HepG2 (cell line): Measurements from ENCODE around the gene IGF2. TPM values are rescaled to one million over a fixed set of nuclear protein-coding genes. Genes with fewer than 3 reads are reported as not detected.

Source experiments
- ATAC-seq: fragments of 200-7000 bp; cut with Tn5 transposase; 3 replicates; pipeline ENCODE4 v1.9.1; 2020; ENCODE audit warnings: mild to moderate bottlenecking, moderate library complexity
- BruUV-seq: library from RNA; stranded (reverse); fragments of 400-500 nt; replicated peaks from 2 replicates; lab custom pipeline; 2021; lab: Mats Ljungman, UMichigan
- CTCF ChIA-PET: fragments of 300-600 bp; formaldehyde crosslinking; extraction: SDS; loops from one replicate; lab custom pipeline; 2021; ENCODE audit warnings: low total read pairs, inconsistent platforms, low intra/inter-chr PET ratio; lab: Yijun Ruan, JAX
- POLR2A ChIA-PET: fragments of 350-600 bp; sonication (Branson Sonifier 250); formaldehyde crosslinking; loops from one replicate; lab custom pipeline; 2020; ENCODE audit warnings: antibody characterized with exemption, inconsistent platforms; lab: Yijun Ruan, JAX
- DNase-seq: peaks from one replicate; pipeline ENCODE4 v3.0.0-alpha.2; 2015; ENCODE audit warnings: low spot score
- FAIRE-seq: peaks from 3 replicates; lab custom pipeline; 2011; peaks lifted over from hg19 to GRCh38; lab: Jason Lieb, UNC
- H2AFZ ChIP-seq: one replicate; pipeline ENCODE4 v1.6.1; 2011; ENCODE audit warnings: low read length, inconsistent platforms
- H3K27ac ChIP-seq: fragments of 300-600 bp; 3 replicates; pipeline ENCODE4 v1.8.0; 2011; ENCODE audit warnings: mixed run types, mild to moderate bottlenecking, mixed read lengths, low read length, inconsistent platforms; ENCODE audit not compliant: insufficient read depth; ENCODE audit errors: extremely low read length
- H3K27me3 ChIP-seq, 2 experiments: fragments of 200-600 bp in 1 of 2; 2 replicates in 1 of 2; 3 replicates in 1 of 2; pipeline versions ENCODE4 v1.6.0 to v1.8.0; 2011; ENCODE audit warnings: low read length in 2 of 2, mild to moderate bottlenecking in 2 of 2, moderate library complexity in 2 of 2, inconsistent platforms in 1 of 2; ENCODE audit not compliant: insufficient read depth in 2 of 2, control insufficient read depth in 1 of 2
- H3K36me3 ChIP-seq, 2 experiments: fragments of 200-600 bp in 1 of 2; replicated peaks in 1 of 2; 2 replicates in 1 of 2; 3 replicates in 1 of 2; pipeline versions ENCODE4 v1.5.1 to v1.8.0; 2011; ENCODE audit warnings: low read length in 2 of 2, inconsistent platforms in 1 of 2; ENCODE audit not compliant: insufficient read depth in 2 of 2, control insufficient read depth in 1 of 2
- H3K4me1 ChIP-seq: 2 replicates; pipeline ENCODE4 v1.5.1; 2012; ENCODE audit warnings: low read length, inconsistent platforms; ENCODE audit not compliant: insufficient read depth
- H3K4me2 ChIP-seq: 2 replicates; pipeline ENCODE4 v1.6.0; 2011; ENCODE audit warnings: low read depth, low read length, inconsistent platforms
- H3K4me3 ChIP-seq, 3 experiments: fragments of 200-600 bp in 1 of 3; sonication (generic), shearing (Covaris generic) in 1 of 3; replicated peaks in 1 of 3; 2 replicates each; pipeline ENCODE4 v1.5.1; 2011 to 2016; ENCODE audit warnings: low read length in 3 of 3, inconsistent platforms in 2 of 3, low read depth in 2 of 3, mild to moderate bottlenecking in 2 of 3, control low read depth in 1 of 3, mixed read lengths in 1 of 3; ENCODE audit not compliant: insufficient read depth in 1 of 3
- H3K79me2 ChIP-seq: one replicate; pipeline ENCODE4 v1.6.1; 2011; ENCODE audit warnings: low read length, inconsistent platforms; ENCODE audit not compliant: insufficient read depth
- H3K9ac ChIP-seq: 2 replicates; pipeline ENCODE4 v1.6.0; 2011; ENCODE audit warnings: mild to moderate bottlenecking, low read depth, low read length, inconsistent platforms; ENCODE audit not compliant: insufficient read depth
- H3K9me3 ChIP-seq: 2 replicates; pipeline ENCODE4 v1.5.1; 2012; ENCODE audit warnings: mild to moderate bottlenecking, low read length
- H4K20me1 ChIP-seq: 2 replicates; pipeline ENCODE4 v1.6.0; 2011; ENCODE audit warnings: inconsistent platforms, mild to moderate bottlenecking, low read length, moderate library complexity; ENCODE audit not compliant: insufficient read depth
- ATM ChIP-seq: fragments of 450-650 bp; IDR thresholded peaks from 2 replicates; pipeline ENCODE4 v1.7.1; 2017; ENCODE audit warnings: mild to moderate bottlenecking, borderline replicate concordance
- EED ChIP-seq: sonication (generic); formaldehyde crosslinking; IDR thresholded peaks from 2 replicates; pipeline ENCODE4 v1.5.0; 2020; ENCODE audit warnings: mild to moderate bottlenecking, missing genetic modification reagents
- MYC ChIP-seq: sonication (generic); formaldehyde crosslinking; IDR thresholded peaks from 2 replicates; pipeline ENCODE4 v1.9.0; 2021; ENCODE audit warnings: missing genetic modification reagents, borderline replicate concordance
- SP1 ChIP-seq, 2 experiments: fragments of 450-650 bp in 1 of 2; sonication (generic) in 1 of 2; formaldehyde crosslinking in 1 of 2; IDR thresholded peaks; 2 replicates each; pipeline versions ENCODE4 v1.4.0 to v1.6.1; 2016 to 2020; ENCODE audit warnings: missing genetic modification reagents in 1 of 2
- TCF7 ChIP-seq: sonication (generic); IDR thresholded peaks from 2 replicates; pipeline ENCODE4 v1.6.1; 2016; ENCODE audit warnings: antibody characterized with exemption, low read depth
- ZFY ChIP-seq: sonication (generic); formaldehyde crosslinking; IDR thresholded peaks from 2 replicates; pipeline ENCODE4 v1.4.0; 2020; ENCODE audit warnings: missing genetic modification reagents
- ZMYM3 ChIP-seq: sonication (generic); formaldehyde crosslinking; IDR thresholded peaks from 2 replicates; pipeline ENCODE4 v1.5.1; 2020; ENCODE audit warnings: mild to moderate bottlenecking, missing genetic modification reagents
- ZNF263 ChIP-seq: sonication (generic); formaldehyde crosslinking; IDR thresholded peaks from 2 replicates; pipeline ENCODE4 v1.4.0; 2020; ENCODE audit warnings: missing genetic modification reagents
- ZNF281 ChIP-seq: sonication (generic); formaldehyde crosslinking; IDR thresholded peaks from 2 replicates; pipeline ENCODE4 v1.4.0; 2020; ENCODE audit warnings: missing genetic modification reagents, borderline replicate concordance
- ZNF292 ChIP-seq: sonication (generic); formaldehyde crosslinking; IDR thresholded peaks from 2 replicates; pipeline ENCODE4 v1.8.1; 2022; ENCODE audit warnings: mild to moderate bottlenecking, low read depth, missing genetic modification reagents, borderline replicate concordance
- ZNF407 ChIP-seq: sonication (generic); formaldehyde crosslinking; IDR thresholded peaks from one replicate; pipeline ENCODE4 v1.5.1; 2020; ENCODE audit warnings: mild to moderate bottlenecking, missing genetic modification reagents; ENCODE audit errors: not compliant biosample characterization
- ZNF580 ChIP-seq: IDR thresholded peaks from 2 replicates; pipeline ENCODE4 v1.6.1; 2016; ENCODE audit warnings: low read depth, borderline replicate concordance
- WGBS: methylation state at CpG from one replicate; pipeline ENCODE4 v1.1.6; 2017; ENCODE audit warnings: low lambda C conversion rate; 5-methylcytosine and 5-hydroxymethylcytosine counted together
- in situ Hi-C: cut with HindIII; loops from 2 replicates; pipeline ENCODE4 v1.10.0; 2017; ENCODE audit warnings: low pct_unique_long_range_greater_than_20kb; ENCODE audit not compliant: extremely low pct_ligation_motif_present
- intact Hi-C: fragments of 100-400 bp; cut with micrococcal nuclease; formaldehyde crosslinking; loops from one replicate; pipeline ENCODE4 v1.10.0; 2022; ENCODE audit not compliant: unreplicated experiment
- polyA plus RNA-seq, 8 experiments: library from polyadenylated mRNA; depleted of rRNA in 3 of 8; stranded (reverse) in 7 of 8; unstranded in 1 of 8; fragments of >200 nt; fragmentation: Illumina TruSeq in 4 of 8; extraction: Trizol in 4 of 8; gene quantifications; 2 replicates each; pipeline versions ENCODE4 v1.2.1 to v1.2.3, GENCODE V29; 2011 to 2016; ENCODE audit warnings: low read depth in 4 of 8, missing spikeins in 1 of 8, mixed read lengths in 1 of 8; ENCODE audit not compliant: insufficient read depth in 1 of 8
- total RNA-seq, 5 experiments: library from RNA; depleted of rRNA; stranded (reverse); fragments of >200 nt; fragmentation: Illumina TruSeq; extraction: Trizol; gene quantifications; 2 replicates each; pipeline ENCODE4 v1.2.3, GENCODE V29; 2016; ENCODE audit warnings: low read depth in 1 of 5

IGF2 gene
- total and polyA plus RNA-seq, 2 of the 13 experiments (the other 11 are each of a cell fraction or from before 2014, with no cell fraction given), result 79.1 to 254 TPM

GRCh38 chr11:2122222-2122906 is 16.8 kb downstream of the IGF2 start:
- ATAC-seq (peak; percentile 74), DNase-seq (peak; percentile 31)
- 0% methylated on average over 8 of the region's 19 CpGs for WGBS
- no peak for TF ChIP-seq ATM
- no peak for TF ChIP-seq ZMYM3
- TF ChIP-seq ZFY (CRISPR knock-in tag), result peak; percentile 72
- no peak for TF ChIP-seq TCF7
- no peak for TF ChIP-seq ZNF580 (CRISPR knock-in tag)
- peak; percentile 25; the same call in 1 of the 2 replicates for TF ChIP-seq ZNF292 (CRISPR knock-in tag)
- TF ChIP-seq SP1 (IDR thresholded peaks at IDR 0.05), result no peak
- no peak for TF ChIP-seq SP1 (CRISPR knock-in tag; IDR thresholded peaks at IDR 0.05)
- TF ChIP-seq EED (CRISPR knock-in tag), result 0 out of 2 replicates have a peak, but pooled peaks have one; percentile 21
- TF ChIP-seq MYC (CRISPR knock-in tag), result no peak; the same call in 1 of the 2 replicates
- TF ChIP-seq ZNF281 (CRISPR knock-in tag), result peak; percentile 45; the same call in 1 of the 2 replicates
- TF ChIP-seq ZNF263 (CRISPR knock-in tag), result no peak; the same call in 1 of the 2 replicates
- TF ChIP-seq ZNF407 (CRISPR knock-in tag), result no peak

More at GRCh38 chr11:2122222-2122906, 16.8 kb downstream of the IGF2 start:
- no peak for FAIRE-seq
- CTCF ChIA-PET, result interaction anchor here (1.0 to 1.2 kb wide), 2 partner anchors 29 to 85 kb away, joined by 5 read pairs; no protein-coding TSS in a partner anchor
- in situ Hi-C loops, result no loop called here
- H2AFZ ChIP-seq, result no peak overlapping the region
- peak overlapping the region; percentile 44 for H3K9ac ChIP-seq
- H3K9me3 ChIP-seq, result no peaks in the 10 kb centered on the region
- POLR2A ChIA-PET, result interaction anchor here (0.9 to 2.6 kb wide), 6 partner anchors 15 to 174 kb away, joined by 3 to 13 read pairs (median 4); no protein-coding TSS in a partner anchor
- peak overlapping the region; percentile 19 to 66 (median 29); a peak in 3 of 6 replicates for H3K4me3 ChIP-seq
- H3K4me2 ChIP-seq, result peak overlapping the region; percentile 81
- intact Hi-C loops, result no loop called here
- H3K79me2 ChIP-seq, result no peaks in the 10 kb centered on the region
- H3K36me3 ChIP-seq, result no peaks in the 10 kb centered on the region
- peaks cover 2 to 22% of the 10 kb centered on the region in 2 experiments; a peak in 3 of 5 replicates for H3K27me3 ChIP-seq
- H3K27ac ChIP-seq, result no peak overlapping the region
- BruUV-seq, result no TSS peak
- peaks cover 45% of the 10 kb centered on the region for H3K4me1 ChIP-seq
- H4K20me1 ChIP-seq, result no peaks in the 10 kb centered on the region
